MCF 10A (cell line): Measurements from ENCODE around the gene HSD17B12. TPM values are rescaled to one million over a fixed set of nuclear protein-coding genes. Genes with fewer than 3 reads are reported as not detected.

Source experiments
- BruUV-seq: library from RNA; stranded (reverse); fragments of 400-500 nt; replicated peaks from 2 replicates; lab custom pipeline; 2021; lab: Mats Ljungman, UMichigan
- CTCF ChIA-PET: fragments of 300-600 bp; sonication (Branson Sonifier 250); formaldehyde crosslinking; extraction: SDS; loops from one replicate; lab custom pipeline; 2021; ENCODE audit warnings: antibody characterized with exemption, inconsistent platforms; lab: Yijun Ruan, JAX
- POLR2A ChIA-PET: fragments of 300-600, 350-650 bp; sonication (Branson Sonifier 250); formaldehyde crosslinking; extraction: SDS; loops from one replicate; lab custom pipeline; 2020; ENCODE audit warnings: antibody characterized with exemption, inconsistent platforms; lab: Yijun Ruan, JAX
- DNase-seq: peaks from one replicate; pipeline ENCODE4 v3.0.0-alpha.2; 2018; ENCODE audit not compliant: unreplicated experiment
- H3K27ac Mint-ChIP-seq: one replicate; pipeline ENCODE4 v1.8.0; 2022; ENCODE audit warnings: mild to moderate bottlenecking, low read depth, mixed read lengths; ENCODE audit not compliant: unreplicated experiment
- H3K27me3 Mint-ChIP-seq: one replicate; pipeline ENCODE4 v1.8.0; 2022; ENCODE audit warnings: mixed read lengths; ENCODE audit not compliant: insufficient read depth, unreplicated experiment
- H3K36me3 Mint-ChIP-seq: one replicate; pipeline ENCODE4 v1.8.0; 2022; ENCODE audit warnings: mild to moderate bottlenecking, moderate library complexity, mixed read lengths; ENCODE audit not compliant: insufficient read depth, unreplicated experiment
- H3K4me1 Mint-ChIP-seq: one replicate; pipeline ENCODE4 v1.8.0; 2022; ENCODE audit warnings: mixed read lengths; ENCODE audit not compliant: insufficient read depth, unreplicated experiment
- H3K4me3 Mint-ChIP-seq: one replicate; pipeline ENCODE4 v1.8.0; 2022; ENCODE audit warnings: mild to moderate bottlenecking, moderate library complexity, mixed read lengths; ENCODE audit not compliant: unreplicated experiment
- H3K9me3 Mint-ChIP-seq: one replicate; pipeline ENCODE4 v1.8.0; 2022; ENCODE audit warnings: mixed read lengths; ENCODE audit not compliant: unreplicated experiment
- CTCF ChIP-seq: fragments of 200-600 bp; IDR thresholded peaks from one replicate; pipeline ENCODE4 v1.8.0; 2022; ENCODE audit warnings: antibody characterized with exemption, mild to moderate bottlenecking; ENCODE audit not compliant: unreplicated experiment
- intact Hi-C: fragments of 100-400 bp; cut with micrococcal nuclease; formaldehyde crosslinking; loops from 2 replicates; pipeline ENCODE4 v1.14.1; 2022
- total RNA-seq: library from RNA; stranded (reverse); gene quantifications from 2 replicates; pipeline ENCODE4 v1.2.3, GENCODE V29; 2022

Gene HSD17B12
- total RNA-seq, 1 experiment from 2014 or later, result 117 TPM

GRCh38 chr11:43644621-43645299 lies 35.8 kb upstream of the HSD17B12 start:
- no peak for TF ChIP-seq CTCF
- peak; percentile 5 for DNase-seq
- H3K4me1 Mint-ChIP-seq, result peaks cover 6% of the 10 kb centered on the region
- ChIA-PET CTCF (interaction anchor here (0.6 to 1.1 kb wide), 3 partner anchors 13 to 67 kb away, joined by 4 read pairs; no protein-coding TSS in a partner anchor), POLR2A (interaction anchor here (0.6 to 1.3 kb wide), 2 partner anchors 36 to 146 kb away, joined by 3 to 5 read pairs; partner anchors contain the start of gene HSD17B12)
- H3K27me3 Mint-ChIP-seq, result peaks cover 9% of the 10 kb centered on the region
- intact Hi-C loops, result no loop called here
- BruUV-seq, result no TSS peak
- no peaks in the 10 kb centered on the region for H3K9me3 Mint-ChIP-seq
- peaks cover 6% of the 10 kb centered on the region for H3K36me3 Mint-ChIP-seq
- peak overlapping the region; percentile 98 for H3K27ac Mint-ChIP-seq
- peak overlapping the region; percentile 79 for H3K4me3 Mint-ChIP-seq

- no TSS peak for BruUV-seq
- H3K4me1 Mint-ChIP-seq, result peaks cover 6% of the 10 kb centered on the region
- ChIA-PET POLR2A (no interaction called here), CTCF (no interaction called here)
- H3K36me3 Mint-ChIP-seq, result peaks cover 6% of the 10 kb centered on the region
- H3K4me3 Mint-ChIP-seq, result no peak overlapping the region
- TF ChIP-seq CTCF, result no peak
- H3K27me3 Mint-ChIP-seq, result no peaks in the 10 kb centered on the region
- no peak overlapping the region for H3K27ac Mint-ChIP-seq
- peaks cover 7% of the 10 kb centered on the region for H3K9me3 Mint-ChIP-seq
- intact Hi-C loops, result no loop called here
- DNase-seq, result no peak
Measured at GRCh38 chr11:43646767-43647166, 33.8 kb upstream of the HSD17B12 start.

GRCh38 chr11:43648888-43649287 lies 31.6 kb upstream of the HSD17B12 start:
- Mint-ChIP-seq H3K4me3 (no peak overlapping the region), H3K4me1 (peaks cover 2% of the 10 kb centered on the region), H3K9me3 (peaks cover 7% of the 10 kb centered on the region), H3K36me3 (peaks cover 2% of the 10 kb centered on the region), H3K27me3 (no peaks in the 10 kb centered on the region), H3K27ac (no peak overlapping the region)
- CTCF ChIA-PET, result no interaction called here
- POLR2A ChIA-PET, result interaction anchor here (0.6 kb wide), 1 partner anchor 1275 kb away, joined by 3 read pairs; no protein-coding TSS in a partner anchor
- intact Hi-C loops, result no loop called here
- no peak for TF ChIP-seq CTCF
- no TSS peak for BruUV-seq
- no peak for DNase-seq

GRCh38 chr11:43649501-43649900 lies 31.0 kb upstream of the HSD17B12 start:
- H3K4me3 Mint-ChIP-seq, result no peak overlapping the region
- ChIA-PET CTCF (no interaction called here), POLR2A (interaction anchor here (0.6 kb wide), 1 partner anchor 1274 kb away, joined by 3 read pairs; no protein-coding TSS in a partner anchor)
- peaks cover 7% of the 10 kb centered on the region for H3K9me3 Mint-ChIP-seq
- no peak overlapping the region for H3K27ac Mint-ChIP-seq
- DNase-seq, result no peak
- H3K4me1 Mint-ChIP-seq, result no peaks in the 10 kb centered on the region
- intact Hi-C loops, result no loop called here
- TF ChIP-seq CTCF, result no peak
- no peaks in the 10 kb centered on the region for H3K36me3 Mint-ChIP-seq
- no TSS peak for BruUV-seq
- H3K27me3 Mint-ChIP-seq, result no peaks in the 10 kb centered on the region
